Measurements from ENCODE around the gene TXN. TPM values are rescaled to one million over a fixed set of nuclear protein-coding genes. Genes with fewer than 3 reads are reported as not detected.

The TXN gene
- total RNA-seq, 1 donor: 472 TPM

DNA sequence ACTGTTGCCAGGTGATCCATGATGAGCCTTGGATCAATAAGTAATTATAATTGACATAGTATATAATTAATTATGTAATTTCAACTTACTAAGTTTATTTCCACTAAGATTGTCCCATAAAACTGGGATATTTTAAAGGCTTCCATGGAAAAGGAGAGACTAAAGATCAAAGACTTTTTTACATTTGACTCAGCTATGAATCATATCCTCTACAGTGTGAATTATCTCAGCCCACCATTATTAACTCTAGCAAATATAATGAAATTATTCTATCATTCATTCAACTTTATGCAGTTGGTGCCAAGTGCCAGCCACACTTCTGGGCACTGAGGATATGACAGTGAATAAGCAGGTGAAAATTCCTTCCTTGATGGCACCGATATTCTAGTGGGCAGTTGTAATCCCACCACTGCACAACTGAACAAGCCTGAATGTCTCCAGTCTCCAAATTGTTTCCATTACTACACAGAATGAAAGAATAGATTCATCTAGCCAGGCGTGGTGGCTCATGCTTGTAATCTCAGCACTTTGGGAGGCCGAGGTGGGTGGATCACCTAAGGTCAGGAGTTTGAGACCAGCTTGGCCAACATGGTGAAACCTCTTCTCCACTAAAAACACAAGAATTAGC lies 21.9 kb upstream of the TXN start:
- TF ChIP-seq CTCF (IDR thresholded peaks at IDR 0.05; ENCODE audit: insufficient read depth, low read depth, low read length): no peak
- H3K4me3 ChIP-seq (ENCODE audit: low read depth, low read length): no peak overlapping the region
- DNase-seq (ENCODE audit: low read depth): no peak

DNA sequence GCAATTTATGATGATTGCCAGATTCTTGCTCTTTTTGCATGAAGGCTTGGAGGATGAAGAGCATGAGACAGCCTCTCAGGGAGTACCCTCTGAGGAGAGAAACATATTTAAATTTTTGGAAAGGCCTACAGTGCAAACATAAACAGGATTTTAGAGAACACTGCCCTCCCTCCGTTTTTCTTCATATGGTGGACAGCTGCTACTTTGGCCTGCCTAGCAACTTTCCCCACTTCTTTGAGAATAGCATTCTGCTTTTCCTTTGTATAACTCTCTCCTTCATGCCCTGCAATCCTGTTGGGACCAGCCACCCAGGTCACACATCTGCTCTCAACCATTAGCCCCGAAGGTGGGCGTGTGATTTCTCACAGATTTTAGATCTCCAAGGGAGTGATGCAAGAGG lies 20.5 kb upstream of the TXN start:
- no peak for TF ChIP-seq CTCF (IDR thresholded peaks at IDR 0.05; ENCODE audit: insufficient read depth, low read depth, low read length)
- no peak overlapping the region for H3K4me3 ChIP-seq (ENCODE audit: low read depth, low read length)
- DNase-seq (ENCODE audit: low read depth): no peak

GRCh38 chr9:110270211-110270995 lies 14.1 kb upstream of the TXN start:
- DNase-seq (ENCODE audit: low read depth): no peak
- H3K4me3 ChIP-seq (ENCODE audit: low read depth, low read length): no peak overlapping the region
- TF ChIP-seq CTCF (IDR thresholded peaks at IDR 0.05; ENCODE audit: insufficient read depth, low read depth, low read length): no peak

- TF ChIP-seq CTCF (IDR thresholded peaks at IDR 0.05; ENCODE audit: insufficient read depth, low read depth, low read length): no peak
- no peak overlapping the region for H3K4me3 ChIP-seq (ENCODE audit: low read depth, low read length)
- no peak for DNase-seq (ENCODE audit: low read depth)
Observed at GRCh38 chr9:110266795-110267194, 10.5 kb upstream of the TXN start.

DNA sequence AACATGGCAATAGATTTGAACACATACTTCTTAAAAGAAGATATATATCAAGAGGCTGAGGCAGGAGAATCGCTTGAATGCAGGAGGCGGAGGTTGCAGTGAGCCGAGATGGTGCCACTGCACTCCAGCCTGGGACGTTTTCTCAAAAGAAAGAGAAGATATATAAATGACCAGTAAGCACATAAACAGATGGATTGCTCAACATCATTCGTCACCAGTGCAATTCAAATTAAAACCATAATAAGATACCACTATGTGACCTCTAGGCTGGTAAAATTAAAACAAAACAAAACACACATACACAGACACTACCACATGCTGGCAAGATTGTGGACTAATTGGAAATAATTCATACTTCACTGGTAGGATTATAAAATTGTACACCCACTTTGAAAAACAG lies 5.3 kb upstream of the TXN start:
- DNase-seq (ENCODE audit: low read depth): peak; percentile 79
- no peak overlapping the region for H3K4me3 ChIP-seq (ENCODE audit: low read depth, low read length)
- no peak for TF ChIP-seq CTCF (IDR thresholded peaks at IDR 0.05; ENCODE audit: insufficient read depth, low read depth, low read length)

DNA sequence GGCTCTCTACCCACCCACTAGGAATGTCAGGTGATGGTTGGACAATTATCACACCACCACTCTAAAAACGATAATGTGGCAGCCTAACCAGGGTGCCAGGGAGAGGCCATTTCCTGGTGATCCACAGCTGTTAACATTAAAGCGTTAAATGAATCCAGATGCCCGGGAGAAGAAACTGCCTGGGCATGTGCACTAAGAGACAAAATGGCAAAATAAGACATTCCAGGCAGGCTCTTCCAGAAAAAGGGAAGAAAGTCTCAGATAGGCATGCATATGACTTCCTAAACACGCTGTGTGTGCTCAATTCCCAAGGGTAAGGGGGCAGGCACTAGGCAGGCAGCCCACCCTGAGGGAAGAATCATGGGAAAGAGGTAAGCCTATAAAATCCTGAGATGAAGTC lies 4.6 kb upstream of the TXN start:
- no peak for TF ChIP-seq CTCF (IDR thresholded peaks at IDR 0.05; ENCODE audit: insufficient read depth, low read depth, low read length)
- DNase-seq (ENCODE audit: low read depth): no peak
- H3K4me3 ChIP-seq (ENCODE audit: low read depth, low read length): no peak overlapping the region
